ENCODE results near the gene HRC. TPM values are rescaled to one million over a fixed set of nuclear protein-coding genes. Genes with fewer than 3 reads are reported as not detected.
"Not testable (repeated sequence)": the region's sequence is repeated elsewhere in the genome, so short reads cannot be mapped to it uniquely, and the experiment has no call there.

The HRC gene
- total RNA-seq, 1 donor from 2014 or later, result not detected

DNA sequence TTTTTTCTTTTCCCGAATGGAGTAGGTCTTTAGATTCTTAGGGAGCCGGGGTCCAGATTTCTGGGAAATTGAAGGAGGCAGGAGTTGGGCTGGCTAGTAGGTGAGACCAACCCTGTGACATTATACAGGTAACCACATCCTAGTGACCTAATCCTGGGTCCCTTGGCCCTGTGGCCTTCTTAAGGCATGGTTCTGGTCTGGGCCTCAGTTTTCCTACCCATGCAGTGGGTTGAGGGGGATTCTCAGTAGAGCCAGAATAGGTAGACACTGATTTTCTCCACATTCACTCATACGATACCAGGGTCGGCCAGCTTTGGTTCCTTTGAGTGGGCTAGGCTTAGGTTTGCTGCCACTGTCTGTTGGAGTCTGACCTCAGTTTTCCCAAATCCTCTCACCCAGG lies 28.6 kb downstream of the HRC start:
- DNase-seq (ENCODE audit: low read depth), result no peak
- Histone ChIP-seq H3K4me3 (ENCODE audit: low read depth, low read length) (no peak overlapping the region), H3K27me3 (ENCODE audit: control insufficient read depth, insufficient read depth, low read length) (peaks cover 6% of the 10 kb centered on the region), H3K36me3 (ENCODE audit: control insufficient read depth, insufficient read depth, low read length) (no peaks in the 10 kb centered on the region)
- TF ChIP-seq, protein P1, sequence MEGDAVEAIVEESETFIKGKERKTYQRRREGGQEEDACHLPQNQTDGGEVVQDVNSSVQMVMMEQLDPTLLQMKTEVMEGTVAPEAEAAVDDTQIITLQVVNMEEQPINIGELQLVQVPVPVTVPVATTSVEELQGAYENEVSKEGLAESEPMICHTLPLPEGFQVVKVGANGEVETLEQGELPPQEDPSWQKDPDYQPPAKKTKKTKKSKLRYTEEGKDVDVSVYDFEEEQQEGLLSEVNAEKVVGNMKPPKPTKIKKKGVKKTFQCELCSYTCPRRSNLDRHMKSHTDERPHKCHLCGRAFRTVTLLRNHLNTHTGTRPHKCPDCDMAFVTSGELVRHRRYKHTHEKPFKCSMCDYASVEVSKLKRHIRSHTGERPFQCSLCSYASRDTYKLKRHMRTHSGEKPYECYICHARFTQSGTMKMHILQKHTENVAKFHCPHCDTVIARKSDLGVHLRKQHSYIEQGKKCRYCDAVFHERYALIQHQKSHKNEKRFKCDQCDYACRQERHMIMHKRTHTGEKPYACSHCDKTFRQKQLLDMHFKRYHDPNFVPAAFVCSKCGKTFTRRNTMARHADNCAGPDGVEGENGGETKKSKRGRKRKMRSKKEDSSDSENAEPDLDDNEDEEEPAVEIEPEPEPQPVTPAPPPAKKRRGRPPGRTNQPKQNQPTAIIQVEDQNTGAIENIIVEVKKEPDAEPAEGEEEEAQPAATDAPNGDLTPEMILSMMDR (IDR thresholded peaks at IDR 0.05; ENCODE audit: insufficient read depth, low read length, poor library complexity, severe bottlenecking), result no peak

DNA sequence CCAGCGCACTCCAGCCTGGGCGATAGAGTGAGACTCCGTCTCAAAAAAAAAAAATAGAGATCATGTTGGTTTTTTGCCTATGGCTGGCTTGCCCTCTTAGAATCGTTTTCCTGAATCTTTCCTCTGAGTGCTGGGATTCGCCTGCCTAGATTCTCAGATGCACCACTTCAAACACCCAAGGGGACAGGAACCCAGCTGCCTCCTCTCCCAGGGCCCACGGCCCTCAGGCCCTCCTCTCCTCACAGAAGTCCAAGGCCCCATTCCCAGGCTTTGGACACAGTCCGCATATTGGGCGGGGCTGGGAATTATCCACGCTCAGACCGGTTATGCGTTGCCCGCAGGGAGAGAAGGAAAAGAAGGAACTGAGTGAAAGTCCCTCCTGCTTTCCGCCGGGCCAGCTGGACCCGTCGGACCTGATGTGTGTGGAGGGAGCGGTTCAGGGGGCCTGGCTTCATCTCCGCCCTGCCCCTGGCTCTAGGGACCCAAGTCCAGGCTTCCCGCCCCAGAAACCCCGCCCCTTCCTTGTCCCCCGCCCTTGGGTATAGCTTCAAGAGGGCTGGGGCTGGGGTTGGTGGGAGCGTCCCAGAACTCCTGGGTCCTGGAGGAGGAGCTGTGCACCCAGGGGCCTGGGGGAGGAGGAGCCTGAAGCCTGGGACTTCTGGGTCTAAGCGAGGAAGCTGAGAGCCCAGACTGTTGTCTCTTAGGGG lies 30.0 kb downstream of the HRC start:
- Histone ChIP-seq H3K27me3 (ENCODE audit: control insufficient read depth, insufficient read depth, low read length) (peaks cover 14% of the 10 kb centered on the region), H3K36me3 (ENCODE audit: control insufficient read depth, insufficient read depth, low read length) (no peaks in the 10 kb centered on the region), H3K4me3 (ENCODE audit: low read depth, low read length) (no peak overlapping the region)
- TF ChIP-seq, protein P1 (IDR thresholded peaks at IDR 0.05; ENCODE audit: insufficient read depth, low read length, poor library complexity, severe bottlenecking), result no peak
- no peak for DNase-seq (ENCODE audit: low read depth)

DNA sequence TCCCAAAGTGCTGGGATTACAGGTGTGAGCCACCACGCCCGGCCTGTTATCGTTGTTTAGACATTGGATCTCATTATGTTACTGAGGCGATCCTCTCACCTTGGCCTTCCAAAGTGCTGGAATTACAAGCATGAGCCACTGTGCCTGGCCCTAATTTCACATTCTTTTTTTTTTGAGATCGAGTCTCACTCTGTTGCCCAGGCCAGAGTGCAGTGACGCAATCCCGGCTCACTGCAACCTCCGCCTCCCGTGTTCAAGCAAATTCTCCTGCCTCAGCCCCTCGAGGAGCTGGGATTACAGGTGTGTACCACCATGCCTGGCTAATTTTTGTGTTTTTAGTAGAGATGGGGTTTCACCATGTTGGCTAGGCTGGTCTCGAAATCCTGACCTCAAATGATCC lies 31.9 kb downstream of the HRC start:
- not testable (repeated sequence) for H3K4me3 ChIP-seq (ENCODE audit: low read depth, low read length); DNase-seq (ENCODE audit: low read depth); H3K36me3 ChIP-seq (ENCODE audit: control insufficient read depth, insufficient read depth, low read length)
- H3K27me3 ChIP-seq (ENCODE audit: control insufficient read depth, insufficient read depth, low read length), result peaks cover 23% of the 10 kb centered on the region

DNA sequence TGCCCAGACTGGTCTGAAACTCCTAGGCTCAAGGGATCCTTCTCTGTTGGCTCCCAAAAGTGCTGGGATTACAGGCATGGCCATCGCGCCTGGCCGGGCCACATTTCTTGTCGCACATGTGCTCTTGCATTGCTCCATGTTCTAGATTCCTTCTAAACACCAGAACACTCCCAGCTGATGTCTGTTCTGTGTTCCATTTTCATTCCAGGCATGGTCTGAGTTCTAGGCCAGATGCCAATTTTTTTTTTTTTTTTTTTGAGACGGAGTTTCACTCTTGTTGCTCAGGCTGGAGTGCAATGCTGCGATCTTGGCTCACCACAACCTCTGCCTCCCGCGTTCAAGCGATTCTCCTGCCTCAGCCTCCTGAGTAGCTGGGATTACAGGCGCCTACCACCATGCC lies 33.4 kb downstream of the HRC start:
- H3K27me3 ChIP-seq (ENCODE audit: control insufficient read depth, insufficient read depth, low read length), result peaks cover 23% of the 10 kb centered on the region
- not testable (repeated sequence) for H3K36me3 ChIP-seq (ENCODE audit: control insufficient read depth, insufficient read depth, low read length); H3K4me3 ChIP-seq (ENCODE audit: low read depth, low read length); DNase-seq (ENCODE audit: low read depth)

DNA sequence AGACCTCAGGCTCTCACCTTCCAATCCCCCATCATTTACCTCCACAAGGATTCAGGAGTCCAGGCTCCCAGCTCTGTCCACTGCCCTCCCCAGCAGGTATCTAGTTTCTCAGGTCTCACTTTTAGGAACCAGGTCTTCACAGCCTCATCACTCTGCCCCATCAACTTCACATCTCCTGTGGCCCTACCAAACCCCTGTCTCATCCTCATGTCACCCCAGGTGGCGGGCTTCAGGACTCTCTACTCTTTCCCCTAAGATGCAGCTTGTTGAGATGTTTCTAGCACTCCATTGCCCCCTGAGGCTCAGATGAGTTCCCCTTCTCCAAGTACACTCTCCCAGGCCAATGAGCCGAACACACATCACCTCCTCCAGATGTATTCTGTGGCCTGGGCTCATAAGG lies 34.3 kb downstream of the HRC start:
- TF ChIP-seq, protein P1 (IDR thresholded peaks at IDR 0.05; ENCODE audit: insufficient read depth, low read length, poor library complexity, severe bottlenecking), result no peak
- no peak for DNase-seq (ENCODE audit: low read depth)
- H3K36me3 ChIP-seq (ENCODE audit: control insufficient read depth, insufficient read depth, low read length), result no peaks in the 10 kb centered on the region
- H3K27me3 ChIP-seq (ENCODE audit: control insufficient read depth, insufficient read depth, low read length), result peaks cover 23% of the 10 kb centered on the region
- no peak overlapping the region for H3K4me3 ChIP-seq (ENCODE audit: low read depth, low read length)

DNA sequence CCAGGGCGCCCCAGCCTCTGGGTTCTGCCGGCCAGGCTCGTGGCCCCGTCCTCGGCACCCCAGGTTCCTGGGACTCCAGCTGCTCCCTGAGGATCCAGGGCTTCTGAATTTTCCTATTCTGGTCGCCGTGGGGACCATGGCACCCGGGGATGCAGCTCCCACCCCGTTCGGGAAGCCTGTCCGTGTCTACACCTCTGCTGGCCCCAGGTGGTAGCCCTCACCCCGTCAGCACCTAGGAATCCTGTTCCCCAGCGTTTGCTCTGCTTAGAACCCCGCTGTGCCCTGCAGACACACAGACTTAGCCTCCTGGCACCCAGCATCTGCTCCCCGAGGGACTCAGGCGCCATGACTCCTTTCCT lies 34.9 kb downstream of the HRC start:
- Histone ChIP-seq H3K27me3 (ENCODE audit: control insufficient read depth, insufficient read depth, low read length) (peaks cover 21% of the 10 kb centered on the region), H3K4me3 (ENCODE audit: low read depth, low read length) (no peak overlapping the region), H3K36me3 (ENCODE audit: control insufficient read depth, insufficient read depth, low read length) (no peaks in the 10 kb centered on the region)
- TF ChIP-seq, protein P1 (IDR thresholded peaks at IDR 0.05; ENCODE audit: insufficient read depth, low read length, poor library complexity, severe bottlenecking), result no peak
- DNase-seq (ENCODE audit: low read depth), result no peak
